Right lobe of liver (tissue), 4 donors: ENCODE results near the gene NSUN5.

Source experiments
- POLR2A ChIP-seq: fragments of 450-650 bp; IDR thresholded peaks from one replicate; pipeline ENCODE4 v1.6.1; 2017; ENCODE audit warnings: antibody characterized with exemption, mild to moderate bottlenecking
- TF ChIP-seq, protein P1 (sequence below), 4 donors: fragments of 200-600 bp in 3 of 4; fragments of 450-650 bp in 1 of 4; IDR thresholded peaks; one replicate each; pipeline versions ENCODE4 v1.5.1 to v1.8.0; 2016 to 2022; ENCODE audit warnings: antibody characterized with exemption in 4 of 4, mild to moderate bottlenecking in 2 of 4
- donor health status: DM: no; HTN: no; CAD: no.
- donor health status: DM: no; HTN: no; CAD: no.
- donor health status: DM: no; HTN: yes; CAD: no.

- TF ChIP-seq, protein P1, sequence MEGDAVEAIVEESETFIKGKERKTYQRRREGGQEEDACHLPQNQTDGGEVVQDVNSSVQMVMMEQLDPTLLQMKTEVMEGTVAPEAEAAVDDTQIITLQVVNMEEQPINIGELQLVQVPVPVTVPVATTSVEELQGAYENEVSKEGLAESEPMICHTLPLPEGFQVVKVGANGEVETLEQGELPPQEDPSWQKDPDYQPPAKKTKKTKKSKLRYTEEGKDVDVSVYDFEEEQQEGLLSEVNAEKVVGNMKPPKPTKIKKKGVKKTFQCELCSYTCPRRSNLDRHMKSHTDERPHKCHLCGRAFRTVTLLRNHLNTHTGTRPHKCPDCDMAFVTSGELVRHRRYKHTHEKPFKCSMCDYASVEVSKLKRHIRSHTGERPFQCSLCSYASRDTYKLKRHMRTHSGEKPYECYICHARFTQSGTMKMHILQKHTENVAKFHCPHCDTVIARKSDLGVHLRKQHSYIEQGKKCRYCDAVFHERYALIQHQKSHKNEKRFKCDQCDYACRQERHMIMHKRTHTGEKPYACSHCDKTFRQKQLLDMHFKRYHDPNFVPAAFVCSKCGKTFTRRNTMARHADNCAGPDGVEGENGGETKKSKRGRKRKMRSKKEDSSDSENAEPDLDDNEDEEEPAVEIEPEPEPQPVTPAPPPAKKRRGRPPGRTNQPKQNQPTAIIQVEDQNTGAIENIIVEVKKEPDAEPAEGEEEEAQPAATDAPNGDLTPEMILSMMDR (IDR thresholded peaks at IDR 0.05) = no peak
- TF ChIP-seq POLR2A = no peak
Measured at GRCh38 chr7:73332447-73332846, 23.8 kb upstream of the NSUN5 start.
